H1 (cell line): ENCODE data around the gene RNF41. TPM values are rescaled to one million over a fixed set of nuclear protein-coding genes. Genes with fewer than 3 reads are reported as not detected.

ENCODE experiments used
- CTCF ChIA-PET: fragments of 300-600 bp; sonication (Branson Sonifier 250); formaldehyde crosslinking; loops from one replicate; lab custom pipeline; 2021; ENCODE audit not compliant: partially characterized antibody; lab: Charles Lee
- POLR2A ChIA-PET: fragments of 300-600 bp; sonication (Branson Sonifier 250); formaldehyde crosslinking; loops from one replicate; lab custom pipeline; 2021; ENCODE audit warnings: inconsistent platforms; ENCODE audit not compliant: partially characterized antibody; lab: Charles Lee
- DNase-seq, 2 experiments: peaks; one replicate each; pipeline versions ENCODE4 v3.0.0 to v3.0.0-alpha.2; 2010 to 2022; ENCODE audit warnings: low spot score in 2 of 2, low read depth in 1 of 2, mixed read lengths in 1 of 2
- FAIRE-seq: peaks from 2 replicates; lab custom pipeline; 2011; peaks lifted over from hg19 to GRCh38; lab: Jason Lieb, UNC
- H2AFZ ChIP-seq: 2 replicates; pipeline ENCODE4 v1.8.1; 2012; ENCODE audit warnings: low read length, inconsistent platforms
- H2AK5ac ChIP-seq: 2 replicates; pipeline ENCODE4 v1.6.1; 2013; ENCODE audit warnings: low read depth, low read length
- H2BK120ac ChIP-seq: replicated peaks from 2 replicates; pipeline ENCODE3; 2013; ENCODE audit warnings: low read depth, low read length, inconsistent platforms
- H2BK12ac ChIP-seq: 2 replicates; pipeline ENCODE4 v1.6.1; 2013; ENCODE audit warnings: low read depth, low read length
- H2BK15ac ChIP-seq: 2 replicates; pipeline ENCODE4 v1.6.1; 2013; ENCODE audit warnings: low read length
- H2BK20ac ChIP-seq: 2 replicates; pipeline ENCODE4 v1.6.1; 2013; ENCODE audit warnings: low read length
- H2BK5ac ChIP-seq: 2 replicates; pipeline ENCODE4 v1.6.1; 2013; ENCODE audit warnings: low read depth, low read length
- H3K14ac ChIP-seq: 2 replicates; pipeline ENCODE4 v1.6.1; 2013; ENCODE audit warnings: inconsistent platforms; ENCODE audit not compliant: insufficient read length
- H3K18ac ChIP-seq: 2 replicates; pipeline ENCODE4 v1.6.1; 2013; ENCODE audit warnings: low read length; ENCODE audit errors: extremely low read depth
- H3K23ac ChIP-seq: 2 replicates; pipeline ENCODE4 v1.6.1; 2013; ENCODE audit warnings: inconsistent platforms; ENCODE audit not compliant: insufficient read length
- H3K23me2 ChIP-seq: 2 replicates; pipeline ENCODE4 v1.6.1; 2013; ENCODE audit warnings: low read depth, low read length
- H3K27ac ChIP-seq: 2 replicates; pipeline ENCODE4 v1.6.1; 2011; ENCODE audit warnings: low read depth, low read length, inconsistent platforms
- H3K27me3 ChIP-seq, 4 experiments: replicated peaks in 1 of 4; 1 replicate in 1 of 4; 2 replicates in 3 of 4; pipeline versions ENCODE4 v1.6.1 to v1.8.1; 2011 to 2013; ENCODE audit warnings: low read length in 3 of 4, mild to moderate bottlenecking in 3 of 4, inconsistent platforms in 2 of 4, mixed read lengths in 2 of 4, moderate library complexity in 1 of 4; ENCODE audit not compliant: control insufficient read depth in 3 of 4, insufficient read depth in 3 of 4; ENCODE audit errors: extremely low read depth in 1 of 4
- H3K36me3 ChIP-seq, 4 experiments: 2 replicates each; pipeline versions ENCODE4 v1.6.1 to v1.8.1; 2011 to 2013; ENCODE audit warnings: mild to moderate bottlenecking in 4 of 4, low read length in 3 of 4, moderate library complexity in 2 of 4, control low read depth in 1 of 4, inconsistent platforms in 1 of 4; ENCODE audit not compliant: insufficient read depth in 4 of 4, control insufficient read depth in 2 of 4
- H3K4ac ChIP-seq: replicated peaks from 2 replicates; pipeline ENCODE3; 2013; ENCODE audit warnings: low read length, low read depth, mixed read lengths, inconsistent platforms; ENCODE audit not compliant: insufficient read length
- H3K4me1 ChIP-seq, 4 experiments: replicated peaks in 1 of 4; 1 replicate in 1 of 4; 2 replicates in 3 of 4; pipeline versions ENCODE4 v1.6.1 to v1.8.1; 2011 to 2013; ENCODE audit warnings: low read length in 3 of 4, inconsistent platforms in 2 of 4, mixed read lengths in 1 of 4; ENCODE audit not compliant: insufficient read depth in 4 of 4, control insufficient read depth in 3 of 4
- H3K4me2 ChIP-seq, 2 experiments: 2 replicates each; pipeline versions ENCODE4 v1.6.1 to v1.8.1; 2011 to 2013; ENCODE audit warnings: low read depth in 2 of 2, low read length in 2 of 2, control low read depth in 1 of 2, inconsistent platforms in 1 of 2, mild to moderate bottlenecking in 1 of 2; ENCODE audit not compliant: insufficient read depth in 1 of 2
- H3K4me3 ChIP-seq, 4 experiments: fragments of 200-600, 300-600 bp in 1 of 4; sonication (generic), shearing (Covaris generic), sonication (Bioruptor Twin) in 1 of 4; 2 replicates each; pipeline versions ENCODE4 v1.5.1 to v1.8.1; 2011 to 2016; ENCODE audit warnings: low read length in 4 of 4, low read depth in 3 of 4, control low read depth in 2 of 4, inconsistent platforms in 2 of 4, mild to moderate bottlenecking in 2 of 4, mixed read lengths in 1 of 4, moderate library complexity in 1 of 4; ENCODE audit not compliant: insufficient read depth in 2 of 4; ENCODE audit errors: extremely low read depth in 1 of 4
- H3K56ac ChIP-seq: replicated peaks from 2 replicates; pipeline ENCODE3; 2013; ENCODE audit warnings: low read depth, mild to moderate bottlenecking, mixed read lengths, low read length, inconsistent platforms; ENCODE audit not compliant: insufficient read length
- H3K79me1 ChIP-seq: 2 replicates; pipeline ENCODE4 v1.6.1; 2013; ENCODE audit warnings: low read depth, low read length, control low read depth
- H3K79me2 ChIP-seq, 2 experiments: 2 replicates each; pipeline versions ENCODE4 v1.6.1 to v1.8.1; 2012 to 2013; ENCODE audit warnings: low read length in 2 of 2, mild to moderate bottlenecking in 2 of 2, inconsistent platforms in 1 of 2; ENCODE audit not compliant: insufficient read depth in 2 of 2, control insufficient read depth in 1 of 2
- H3K9ac ChIP-seq, 4 experiments: replicated peaks in 1 of 4; 1 replicate in 1 of 4; 2 replicates in 3 of 4; pipeline versions ENCODE4 v1.6.1 to v1.8.1; 2011 to 2013; ENCODE audit warnings: low read depth in 3 of 4, low read length in 3 of 4, control low read depth in 2 of 4, mild to moderate bottlenecking in 2 of 4, moderate library complexity in 2 of 4, inconsistent platforms in 1 of 4; ENCODE audit errors: extremely low read depth in 1 of 4
- H3K9me3 ChIP-seq, 2 experiments: 2 replicates each; pipeline versions ENCODE4 v1.6.1 to v1.8.1; 2012 to 2013; ENCODE audit warnings: mild to moderate bottlenecking in 2 of 2, moderate library complexity in 2 of 2, control low read depth in 1 of 2, inconsistent platforms in 1 of 2, low read depth in 1 of 2, low read length in 1 of 2, mixed read lengths in 1 of 2; ENCODE audit not compliant: insufficient read depth in 2 of 2
- H4K20me1 ChIP-seq, 2 experiments: replicated peaks in 1 of 2; 2 replicates each; pipeline versions ENCODE3 to v1.8.1; 2011 to 2013; ENCODE audit warnings: inconsistent platforms in 2 of 2, low read length in 2 of 2, mild to moderate bottlenecking in 1 of 2; ENCODE audit not compliant: insufficient read depth in 2 of 2, control insufficient read depth in 1 of 2
- H4K5ac ChIP-seq: 2 replicates; pipeline ENCODE4 v1.6.1; 2013; ENCODE audit warnings: low read length, low read depth, mixed read lengths, inconsistent platforms; ENCODE audit not compliant: insufficient read length
- H4K8ac ChIP-seq: 2 replicates; pipeline ENCODE4 v1.8.0; 2013; ENCODE audit warnings: mild to moderate bottlenecking, moderate library complexity, low read length, inconsistent platforms; ENCODE audit not compliant: insufficient read depth; ENCODE audit errors: extremely low read depth
- H4K91ac ChIP-seq: replicated peaks from 2 replicates; pipeline ENCODE3; 2013; ENCODE audit warnings: low read length, mixed read lengths, inconsistent platforms; ENCODE audit not compliant: insufficient read length
- GTF2F1 ChIP-seq: IDR thresholded peaks from 2 replicates; pipeline ENCODE4 v1.6.1; 2012; ENCODE audit warnings: low read depth, low read length, improper control_type of control experiment, borderline replicate concordance
- WGBS, 2 experiments: shearing (Covaris generic) in 1 of 2; methylation state at CpG; one replicate each; pipeline versions ENCODE4 v1.1.6 to v1.1.7; 2013 to 2015; ENCODE audit warnings: low lambda C conversion rate in 2 of 2, mixed read lengths in 2 of 2, inconsistent platforms in 1 of 2, low coverage in 1 of 2, missing lambda C conversion rate in 1 of 2; ENCODE audit not compliant: insufficient replicate concordance in 2 of 2, insufficient coverage in 1 of 2, insufficient read length in 1 of 2; ENCODE audit errors: extremely low coverage in 1 of 2, missing lambda C conversion rate in 1 of 2; 5-methylcytosine and 5-hydroxymethylcytosine counted together
- polyA plus RNA-seq, 7 experiments: library from polyadenylated mRNA; depleted of rRNA in 3 of 7; stranded (reverse) in 5 of 7; unstranded in 2 of 7; fragments of >200 nt in 5 of 7; fragments of 200-250 nt in 2 of 7; gene quantifications; 1 replicate in 5 of 7; 2 replicates in 1 of 7; 4 replicates in 1 of 7; pipeline versions ENCODE4 v1.2.1 to v1.2.3, GENCODE V29; 2011 to 2013; ENCODE audit warnings: missing spikeins in 2 of 7, mixed read lengths in 2 of 7
- total RNA-seq: library from RNA; stranded (reverse); fragmentation: NEBNext Ultra II Directional; extraction: Animal tissue kit (Norgen Biotek cat#: 25700); gene quantifications from 2 replicates; pipeline ENCODE4 v1.2.1, GENCODE V29; 2021

RNF41 gene
- total and polyA plus RNA-seq, 2 of the 8 experiments (the other 6 are each of a cell fraction or from before 2014, with no cell fraction given): 55.5 to 98.6 TPM

GRCh38 chr12:56242986-56243385 is 21.3 kb upstream of the RNF41 start:
- Histone ChIP-seq H3K27ac (no peak overlapping the region), H3K79me1 (no peaks in the 10 kb centered on the region), H3K4me2 (no peak overlapping the region), H3K9ac (no peak overlapping the region), H2AFZ (no peak overlapping the region), H4K5ac (no peak overlapping the region), H3K79me2 (no peaks in the 10 kb centered on the region), H3K4me3 (no peak overlapping the region), H4K20me1 (peaks cover 0 to 5% of the 10 kb centered on the region in 2 experiments), H3K14ac (no peak overlapping the region), H3K9me3 (no peaks in the 10 kb centered on the region), H2BK5ac (no peak overlapping the region), H3K23me2 (no peaks in the 10 kb centered on the region), H3K27me3 (no peaks in the 10 kb centered on the region), H3K56ac (no peak overlapping the region), H2BK120ac (no peak overlapping the region), H3K4me1 (peaks cover 0 to 2% (median 0%) of the 10 kb centered on the region in 4 experiments; a peak in 2 of 7 replicates), H3K4ac (no peak overlapping the region), H2AK5ac (no peak overlapping the region), H4K91ac (no peak overlapping the region), H3K36me3 (peaks cover 15 to 63% (median 43%) of the 10 kb centered on the region in 4 experiments), H3K23ac (no peak overlapping the region), H2BK20ac (no peak overlapping the region), H4K8ac (no peak overlapping the region), H2BK15ac (no peak overlapping the region), H3K18ac (no peak overlapping the region), H2BK12ac (no peak overlapping the region)
- no peak for TF ChIP-seq GTF2F1
- FAIRE-seq: no peak
- CTCF ChIA-PET: interaction anchor here (0.7 kb wide), 1 partner anchor 21 kb away, joined by 3 read pairs; the partner anchor contains the start of gene RNF41
- POLR2A ChIA-PET: interaction anchor here (1.0 kb wide), 1 partner anchor 21 kb away, joined by 3 read pairs; no protein-coding TSS in a partner anchor
- DNase-seq: no peak
- 96% methylated on average over 13 of the region's 13 CpGs; no CpG with 5 or more reads in 1 of the 2 experiments for WGBS, 2 experiments
